Small intestine (tissue), 7 donors: ENCODE measurements around the gene SLC2A10. TPM values are rescaled to one million over a fixed set of nuclear protein-coding genes. Genes with fewer than 3 reads are reported as not detected.
"Not testable (repeated sequence)": the region's sequence is repeated elsewhere in the genome, so short reads cannot be mapped to it uniquely, and the experiment has no call there.

Source experiments
- DNase-seq, 2 donors: peaks; one replicate each; pipeline versions ENCODE4 v3.0.0 to v3.0.0-alpha.2; 2013
- FAIRE-seq: peaks from 2 replicates; lab custom pipeline; 2012; peaks lifted over from hg19 to GRCh38; lab: Jason Lieb, UNC
- H3K27ac ChIP-seq, 3 donors: one replicate each; pipeline ENCODE4 v1.5.1; 2013; ENCODE audit warnings: low read length in 2 of 3, mild to moderate bottlenecking in 2 of 3, control low read depth in 1 of 3, inconsistent platforms in 1 of 3, low read depth in 1 of 3, moderate library complexity in 1 of 3
- H3K27me3 ChIP-seq, 3 donors: one replicate each; pipeline ENCODE4 v1.6.1; 2013; ENCODE audit warnings: low read length in 3 of 3, inconsistent platforms in 1 of 3; ENCODE audit not compliant: control insufficient read depth in 3 of 3, insufficient read depth in 3 of 3
- H3K36me3 ChIP-seq, 3 donors: one replicate each; pipeline ENCODE4 v1.6.1; 2013; ENCODE audit warnings: low read length in 3 of 3, inconsistent platforms in 1 of 3, low read depth in 1 of 3, mild to moderate bottlenecking in 1 of 3, moderate library complexity in 1 of 3; ENCODE audit not compliant: control insufficient read depth in 3 of 3, insufficient read depth in 2 of 3
- H3K4me1 ChIP-seq, 3 donors: one replicate each; pipeline ENCODE4 v1.6.1; 2013; ENCODE audit warnings: low read length in 2 of 3, inconsistent platforms in 1 of 3, low read depth in 1 of 3, mild to moderate bottlenecking in 1 of 3, moderate library complexity in 1 of 3; ENCODE audit not compliant: control insufficient read depth in 3 of 3, insufficient read depth in 2 of 3
- H3K4me3 ChIP-seq, 3 donors: one replicate each; pipeline ENCODE4 v1.5.1; 2013; ENCODE audit warnings: low read length in 3 of 3, control low read depth in 1 of 3, inconsistent platforms in 1 of 3, low read depth in 1 of 3, mild to moderate bottlenecking in 1 of 3, moderate library complexity in 1 of 3
- H3K9me3 ChIP-seq, 2 donors: one replicate each; pipeline ENCODE4 v1.6.1; 2013; ENCODE audit warnings: low read depth in 1 of 2, low read length in 1 of 2; ENCODE audit not compliant: control insufficient read depth in 2 of 2, insufficient read depth in 1 of 2
- WGBS, 3 donors: extraction: QIAGEN DNeasy Blood & Tissue Kit; methylation state at CpG; one replicate each; pipeline ENCODE4 v1.1.7; 2013; 5-methylcytosine and 5-hydroxymethylcytosine counted together
- polyA plus RNA-seq, 4 donors: library from polyadenylated mRNA; stranded (reverse) in 3 of 4; unstranded in 1 of 4; fragments of 200-250 nt in 3 of 4; fragments of 120-200 nt in 1 of 4; gene quantifications; one replicate each; pipeline versions ENCODE4 v1.2.1 to v1.2.3, GENCODE V29; 2013
- donor health status: healthy with polysubstance abuse.
- donor health status: control.
- donor health status: control.
- donor health status: Bipolar disorder and iron deficiency.
- donor health status: healthy.

SLC2A10 gene
- polyA plus RNA-seq, 4 donors, result 0.27 to 24.0 (median 2.5) TPM

GRCh38 chr20:46670228-46670584 is 39.2 kb upstream of the SLC2A10 start:
- WGBS, 3 donors, result 73 to 82% (median 75%) methylated on average over 2 of the region's 2 CpGs

GRCh38 chr20:46670585-46671584 is 38.6 kb upstream of the SLC2A10 start:
- Histone ChIP-seq H3K9me3 (peaks cover 0 to 8% of the 10 kb centered on the region in 2 donors), H3K4me1 (no peaks in the 10 kb centered on the region), H3K36me3 (no peaks in the 10 kb centered on the region), H3K27me3 (no peaks in the 10 kb centered on the region), H3K27ac (no peak overlapping the region), H3K4me3 (no peak overlapping the region)
- WGBS, 3 donors, result 52 to 73% (median 64%) methylated on average over 3 of the region's 3 CpGs
- FAIRE-seq (no peak), DNase-seq (no peak)

More at GRCh38 chr20:46670228-46670584, 39.2 kb upstream of the SLC2A10 start:
- Histone ChIP-seq H3K27me3 (no peaks in the 10 kb centered on the region), H3K27ac (no peak overlapping the region), H3K4me1 (no peaks in the 10 kb centered on the region), H3K4me3 (no peak overlapping the region), H3K9me3 (peaks cover 0 to 8% of the 10 kb centered on the region in 2 donors), H3K36me3 (no peaks in the 10 kb centered on the region)
- FAIRE-seq (no peak), DNase-seq (no peak)

GRCh38 chr20:46671866-46672542 is 37.4 kb upstream of the SLC2A10 start:
- FAIRE-seq (no peak), DNase-seq (no peak)
- Histone ChIP-seq H3K9me3 (peaks cover 0 to 8% of the 10 kb centered on the region in 2 donors), H3K36me3 (no peaks in the 10 kb centered on the region), H3K4me1 (no peaks in the 10 kb centered on the region), H3K27me3 (no peaks in the 10 kb centered on the region), H3K4me3 (no peak overlapping the region), H3K27ac (no peak overlapping the region)
- 89 to 92% (median 92%) methylated on average over 3 of the region's 3 CpGs for WGBS, 3 donors

- WGBS, 3 donors, result 89 to 95% (median 93%) methylated on average over 5 of the region's 5 CpGs
- no peak for FAIRE-seq
- no peak overlapping the region for H3K27ac ChIP-seq
- H3K9me3 ChIP-seq, result peaks cover 0 to 8% of the 10 kb centered on the region in 2 donors
- no peaks in the 10 kb centered on the region for H3K36me3 ChIP-seq
- no peaks in the 10 kb centered on the region for H3K27me3 ChIP-seq
- no peak for DNase-seq
- no peaks in the 10 kb centered on the region for H3K4me1 ChIP-seq
- H3K4me3 ChIP-seq, result no peak overlapping the region
Measured at GRCh38 chr20:46672543-46673148, 36.8 kb upstream of the SLC2A10 start.

GRCh38 chr20:46673394-46674252 is 35.8 kb upstream of the SLC2A10 start:
- FAIRE-seq (no peak), DNase-seq (no peak)
- H3K4me1 ChIP-seq, result no peaks in the 10 kb centered on the region
- no peaks in the 10 kb centered on the region for H3K36me3 ChIP-seq
- WGBS, 3 donors, result 84 to 87% (median 84%) methylated on average over 11 of the region's 11 CpGs
- H3K27me3 ChIP-seq, result no peaks in the 10 kb centered on the region
- H3K9me3 ChIP-seq, result peaks cover 0 to 8% of the 10 kb centered on the region in 2 donors
- H3K27ac ChIP-seq, result no peak overlapping the region
- no peak overlapping the region for H3K4me3 ChIP-seq

- 71 to 82% (median 76%) methylated on average over 14 of the region's 14 CpGs for WGBS, 3 donors
- no peaks in the 10 kb centered on the region for H3K36me3 ChIP-seq
Measured at GRCh38 chr20:46674253-46675083, 35.0 kb upstream of the SLC2A10 start.

GRCh38 chr20:46676649-46677316 is 32.7 kb upstream of the SLC2A10 start:
- H3K27ac ChIP-seq, H3K36me3 ChIP-seq, DNase-seq, H3K4me1 ChIP-seq, H3K27me3 ChIP-seq, FAIRE-seq, H3K9me3 ChIP-seq, H3K4me3 ChIP-seq: not testable (repeated sequence)
- WGBS, 3 donors, result 82 to 89% (median 83%) methylated on average over 12 to 13 of the region's 14 CpGs

More at GRCh38 chr20:46674253-46675083, 35.0 kb upstream of the SLC2A10 start:
- H3K4me3 ChIP-seq, result no peak overlapping the region
- DNase-seq (no peak), FAIRE-seq (no peak)
- no peaks in the 10 kb centered on the region for H3K4me1 ChIP-seq
- H3K27ac ChIP-seq, result no peak overlapping the region
- H3K9me3 ChIP-seq, result peaks cover 0 to 8% of the 10 kb centered on the region in 2 donors
- no peaks in the 10 kb centered on the region for H3K27me3 ChIP-seq
